Esophagus muscularis mucosa (tissue), 4 donors: ENCODE data around the gene NFIB. TPM values are rescaled to one million over a fixed set of nuclear protein-coding genes. Genes with fewer than 3 reads are reported as not detected.

Experiments
- DNase-seq: peaks from one replicate; pipeline ENCODE4 v3.0.0-alpha.2; 2017; ENCODE audit errors: extremely low spot score
- H3K27ac ChIP-seq, 4 donors: fragments of 200-600 bp; sonication (generic); replicated peaks in 1 of 4; 1 replicate in 3 of 4; 2 replicates in 1 of 4; pipeline ENCODE4 v1.5.1; 2016 to 2019; ENCODE audit warnings: mild to moderate bottlenecking in 1 of 4
- H3K27me3 ChIP-seq, 4 donors: fragments of 200-600 bp; sonication (generic); one replicate each; pipeline versions ENCODE4 v1.5.1 to v1.6.0; 2016 to 2019
- H3K36me3 ChIP-seq, 4 donors: fragments of 200-600 bp; sonication (generic); one replicate each; pipeline ENCODE4 v1.5.1; 2016 to 2019
- H3K4me1 ChIP-seq, 4 donors: fragments of 200-600 bp; sonication (generic); one replicate each; pipeline ENCODE4 v1.5.1; 2016 to 2019
- H3K4me3 ChIP-seq, 4 donors: fragments of 200-600 bp; sonication (generic); 1 replicate in 2 of 4; 2 replicates in 2 of 4; pipeline ENCODE4 v1.5.1; 2016 to 2019; ENCODE audit warnings: mild to moderate bottlenecking in 4 of 4, moderate library complexity in 1 of 4
- H3K9me3 ChIP-seq, 4 donors: fragments of 200-600 bp; sonication (generic); 1 replicate in 3 of 4; 2 replicates in 1 of 4; pipeline ENCODE4 v1.5.1; 2016 to 2019
- EP300 ChIP-seq: sonication (generic); formaldehyde crosslinking; IDR thresholded peaks from one replicate; pipeline ENCODE4 v1.6.1; 2017; ENCODE audit warnings: antibody characterized with exemption
- POLR2A ChIP-seq: fragments of 450-650 bp; IDR thresholded peaks from one replicate; pipeline ENCODE4 v1.6.1; 2017; ENCODE audit warnings: antibody characterized with exemption, moderate library complexity, mild to moderate bottlenecking, low read depth
- POLR2AphosphoS5 ChIP-seq, 2 donors: sonication (generic); formaldehyde crosslinking; IDR thresholded peaks; one replicate each; pipeline ENCODE4 v1.6.1; 2017; ENCODE audit warnings: antibody characterized with exemption in 2 of 2
- WGBS: methylation state at CpG from one replicate; pipeline ENCODE4 v1.1.5; 2018; 5-methylcytosine and 5-hydroxymethylcytosine counted together
- intact Hi-C: fragments of 100-400 bp; cut with DNase I; formaldehyde crosslinking; loops from one replicate; pipeline ENCODE4 v1.15.1; 2023
- total RNA-seq, 4 donors: library from RNA; depleted of rRNA; stranded (reverse); fragments of >200 nt; gene quantifications; one replicate each; pipeline versions ENCODE4 v1.1.0 to v1.2.1, GENCODE V29; 2016
- TF ChIP-seq, protein P1 (sequence below), 3 experiments: fragments of 200-600 bp in 2 of 3; fragments of 450-650 bp in 1 of 3; sonication (generic) in 2 of 3; IDR thresholded peaks; one replicate each; pipeline ENCODE4 v1.5.1; 2017 to 2019; ENCODE audit warnings: antibody characterized with exemption in 3 of 3, mild to moderate bottlenecking in 2 of 3, moderate library complexity in 1 of 3

The NFIB gene
- total RNA-seq, 4 donors from 2014 or later = 38.1 to 64.4 (median 55.8) TPM

DNA sequence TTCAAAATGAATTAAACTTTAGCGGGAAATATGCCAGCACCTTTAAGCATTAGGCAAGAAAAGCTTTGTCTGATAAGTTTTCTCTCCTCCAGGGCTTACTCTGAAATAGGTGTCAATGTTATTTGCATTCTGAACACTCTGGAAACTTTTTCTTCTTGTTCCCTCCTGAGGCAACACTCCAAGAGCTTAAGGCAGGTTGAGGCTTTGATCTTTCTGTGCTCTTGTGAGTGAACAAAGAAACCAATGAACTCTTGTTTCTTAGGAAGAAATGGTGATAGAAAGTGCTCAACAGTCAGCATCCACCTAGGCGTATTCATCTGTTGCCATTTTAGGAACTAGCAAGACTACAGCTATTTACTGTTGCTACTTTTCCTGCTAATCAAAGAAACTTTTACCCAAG lies 259.8 kb downstream of the NFIB start:
- H3K27me3 ChIP-seq = no peaks in the 10 kb centered on the region
- TF ChIP-seq EP300 (no peak), POLR2AphosphoS5 (IDR thresholded peaks at IDR 0.05) (no peak), POLR2A (no peak)
- TF ChIP-seq, protein P1, sequence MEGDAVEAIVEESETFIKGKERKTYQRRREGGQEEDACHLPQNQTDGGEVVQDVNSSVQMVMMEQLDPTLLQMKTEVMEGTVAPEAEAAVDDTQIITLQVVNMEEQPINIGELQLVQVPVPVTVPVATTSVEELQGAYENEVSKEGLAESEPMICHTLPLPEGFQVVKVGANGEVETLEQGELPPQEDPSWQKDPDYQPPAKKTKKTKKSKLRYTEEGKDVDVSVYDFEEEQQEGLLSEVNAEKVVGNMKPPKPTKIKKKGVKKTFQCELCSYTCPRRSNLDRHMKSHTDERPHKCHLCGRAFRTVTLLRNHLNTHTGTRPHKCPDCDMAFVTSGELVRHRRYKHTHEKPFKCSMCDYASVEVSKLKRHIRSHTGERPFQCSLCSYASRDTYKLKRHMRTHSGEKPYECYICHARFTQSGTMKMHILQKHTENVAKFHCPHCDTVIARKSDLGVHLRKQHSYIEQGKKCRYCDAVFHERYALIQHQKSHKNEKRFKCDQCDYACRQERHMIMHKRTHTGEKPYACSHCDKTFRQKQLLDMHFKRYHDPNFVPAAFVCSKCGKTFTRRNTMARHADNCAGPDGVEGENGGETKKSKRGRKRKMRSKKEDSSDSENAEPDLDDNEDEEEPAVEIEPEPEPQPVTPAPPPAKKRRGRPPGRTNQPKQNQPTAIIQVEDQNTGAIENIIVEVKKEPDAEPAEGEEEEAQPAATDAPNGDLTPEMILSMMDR (IDR thresholded peaks at IDR 0.05) = no peak
- WGBS = 96% methylated on average over 2 of the region's 2 CpGs
- no peak for DNase-seq
- no peaks in the 10 kb centered on the region for H3K36me3 ChIP-seq
- no peak overlapping the region for H3K27ac ChIP-seq
- no peaks in the 10 kb centered on the region for H3K4me1 ChIP-seq
- no peak overlapping the region for H3K4me3 ChIP-seq
- intact Hi-C loops = no loop called here
- no peaks in the 10 kb centered on the region for H3K9me3 ChIP-seq

DNA sequence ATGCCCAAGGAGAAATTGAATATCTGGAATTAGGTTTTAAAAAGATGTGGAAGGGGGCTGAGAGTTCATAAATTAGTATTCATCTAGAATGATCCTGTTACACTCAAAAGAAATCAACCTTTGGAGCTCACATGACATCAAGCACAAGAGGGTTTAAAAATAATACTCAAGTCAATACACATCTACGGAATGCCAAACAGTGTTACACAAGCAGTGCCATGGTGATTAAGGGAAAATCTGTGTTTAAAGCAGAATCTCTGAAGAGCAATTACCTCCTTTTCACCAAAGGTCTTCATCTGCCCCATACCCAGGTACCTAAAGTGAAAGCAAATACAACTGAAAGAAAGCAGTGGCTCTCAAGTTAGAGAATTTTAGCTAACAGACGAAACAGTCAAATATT lies 261.6 kb downstream of the NFIB start:
- intact Hi-C loops = no loop called here
- WGBS = 95% methylated on average over 2 of the region's 2 CpGs
- H3K27me3 ChIP-seq = no peaks in the 10 kb centered on the region

DNA sequence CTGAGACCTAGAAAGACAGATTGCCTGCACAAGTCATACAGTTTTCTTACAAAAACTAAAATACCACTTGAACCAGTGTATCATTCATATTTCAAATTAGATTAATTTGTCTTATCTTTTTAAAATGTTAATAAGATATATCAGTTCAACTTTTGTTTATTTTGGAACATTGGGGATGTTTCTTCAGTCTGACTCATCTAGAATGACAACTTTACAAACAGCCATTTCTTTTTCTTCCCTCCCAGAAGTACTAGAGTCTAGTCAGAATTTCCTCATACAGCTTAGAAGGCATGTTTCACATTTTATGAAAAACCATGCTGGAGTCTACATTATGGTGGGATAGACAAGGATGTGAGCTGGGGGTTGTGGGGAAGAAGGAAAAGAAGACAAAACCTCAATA lies 262.5 kb downstream of the NFIB start:
- intact Hi-C loops = no loop called here
- H3K4me3 ChIP-seq = no peak overlapping the region
- H3K27ac ChIP-seq = no peak overlapping the region
- DNase-seq = no peak
- no peaks in the 10 kb centered on the region for H3K36me3 ChIP-seq
- no peak for TF ChIP-seq EP300
- TF ChIP-seq POLR2AphosphoS5 (IDR thresholded peaks at IDR 0.05) = no peak
- TF ChIP-seq, protein P1 (IDR thresholded peaks at IDR 0.05) = no peak
- no peak for TF ChIP-seq POLR2A
- H3K27me3 ChIP-seq = no peaks in the 10 kb centered on the region
- H3K4me1 ChIP-seq = no peaks in the 10 kb centered on the region
- no peaks in the 10 kb centered on the region for H3K9me3 ChIP-seq

More for the DNA sequence above, 261.6 kb downstream of the NFIB start:
- H3K4me3 ChIP-seq = no peak overlapping the region
- no peaks in the 10 kb centered on the region for H3K36me3 ChIP-seq
- H3K27ac ChIP-seq = no peak overlapping the region
- H3K9me3 ChIP-seq = no peaks in the 10 kb centered on the region
- H3K4me1 ChIP-seq = no peaks in the 10 kb centered on the region
- TF ChIP-seq, protein P1 (IDR thresholded peaks at IDR 0.05) = no peak
- TF ChIP-seq EP300 = no peak
- TF ChIP-seq POLR2AphosphoS5 (IDR thresholded peaks at IDR 0.05) = no peak
- TF ChIP-seq POLR2A = no peak
- no peak for DNase-seq

DNA sequence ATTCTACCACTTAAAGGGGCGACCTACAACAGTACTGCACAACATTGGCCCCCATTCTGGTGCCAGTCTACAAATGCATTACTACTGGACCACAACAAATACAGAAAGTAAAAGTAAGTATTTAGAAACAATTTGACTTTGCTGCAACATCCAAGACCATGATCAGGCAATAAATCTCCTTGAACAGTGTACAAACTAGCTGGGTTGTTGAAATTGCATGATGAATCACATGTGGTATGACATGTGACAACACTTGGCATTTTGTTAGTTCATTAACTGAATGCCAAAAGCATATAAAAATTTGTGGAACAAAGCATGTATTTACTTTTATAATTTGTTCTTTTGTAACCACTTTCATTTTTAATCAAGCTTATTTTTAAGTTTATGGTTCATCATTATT lies 270.5 kb downstream of the NFIB start:
- H3K36me3 ChIP-seq = no peaks in the 10 kb centered on the region
- intact Hi-C loops = no loop called here
- no peaks in the 10 kb centered on the region for H3K27me3 ChIP-seq
- no peak overlapping the region for H3K4me3 ChIP-seq
- peaks cover 0 to 5% (median 0%) of the 10 kb centered on the region in 4 donors for H3K4me1 ChIP-seq
- WGBS = 100% methylated on average over 1 of the region's 1 CpG
- H3K9me3 ChIP-seq = no peaks in the 10 kb centered on the region
- TF ChIP-seq POLR2A (no peak), POLR2AphosphoS5 (IDR thresholded peaks at IDR 0.05) (no peak), EP300 (no peak)
- TF ChIP-seq, protein P1 (IDR thresholded peaks at IDR 0.05) = no peak
- H3K27ac ChIP-seq = no peak overlapping the region
- DNase-seq = no peak

DNA sequence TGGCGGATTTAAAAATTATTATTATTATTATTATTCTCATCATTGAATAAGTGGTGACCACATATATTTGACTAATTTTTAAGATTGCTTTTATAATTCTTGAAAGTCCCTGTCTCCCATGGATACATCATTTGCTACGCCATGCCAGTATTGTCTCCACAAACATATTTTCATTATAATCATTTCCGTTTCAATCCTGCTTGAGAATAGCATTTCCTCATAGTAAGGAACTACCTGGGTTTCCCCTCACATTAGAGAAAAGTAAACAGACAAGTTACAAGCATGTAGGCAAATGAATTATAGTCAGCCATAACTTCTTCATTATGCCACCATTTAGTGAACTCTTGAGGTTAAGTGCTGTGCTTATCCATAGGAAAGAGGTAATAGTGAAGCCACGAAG lies 276.6 kb downstream of the NFIB start:
- Histone ChIP-seq H3K27me3 (no peaks in the 10 kb centered on the region), H3K4me1 (peaks cover 0 to under 1% (median under 1%) of the 10 kb centered on the region in 4 donors), H3K27ac (no peak overlapping the region), H3K36me3 (no peaks in the 10 kb centered on the region), H3K4me3 (no peak overlapping the region), H3K9me3 (no peaks in the 10 kb centered on the region)
- 91% methylated on average over 4 of the region's 4 CpGs for WGBS
- intact Hi-C loops = no loop called here
- TF ChIP-seq, protein P1 (IDR thresholded peaks at IDR 0.05) = no peak
- no peak for DNase-seq
